ENCODE results near the gene SPO11.

SPO11 gene

DNA sequence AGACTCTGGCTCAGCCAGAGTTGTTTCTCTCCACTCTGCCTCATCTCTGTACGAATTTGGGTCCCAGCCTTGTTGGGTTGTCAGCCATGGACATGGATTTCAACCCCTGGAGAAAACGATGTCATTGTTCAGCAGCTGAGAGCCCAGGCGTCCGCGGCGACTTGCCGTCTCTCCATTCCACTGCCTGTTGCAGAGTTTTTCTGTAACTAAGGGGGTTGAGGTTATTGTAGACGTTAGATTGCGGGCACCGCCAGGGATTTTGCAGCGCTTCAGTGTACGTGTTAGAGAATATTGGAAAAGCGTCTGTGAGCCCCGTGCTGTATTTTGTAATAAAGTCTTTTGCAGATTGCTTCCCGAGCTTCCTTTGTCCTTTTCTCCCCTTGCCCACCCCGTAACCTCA is 48.5 kb downstream of the SPO11 start:
- peaks cover 3% of the 10 kb centered on the region; the same call in 1 of the 2 replicates for H4K20me1 ChIP-seq (ENCODE audit: control insufficient read depth, insufficient read depth, low read depth, low read length)
- peaks cover 14% of the 10 kb centered on the region for H3K4me1 ChIP-seq (ENCODE audit: control insufficient read depth, low read length)
- no peak overlapping the region for H3K27ac ChIP-seq (ENCODE audit: low read depth, low read length)
- no peaks in the 10 kb centered on the region; the same call in 1 of the 2 replicates for H3K79me2 ChIP-seq (ENCODE audit: control insufficient read depth, low read length)
- TF ChIP-seq, protein P1, sequence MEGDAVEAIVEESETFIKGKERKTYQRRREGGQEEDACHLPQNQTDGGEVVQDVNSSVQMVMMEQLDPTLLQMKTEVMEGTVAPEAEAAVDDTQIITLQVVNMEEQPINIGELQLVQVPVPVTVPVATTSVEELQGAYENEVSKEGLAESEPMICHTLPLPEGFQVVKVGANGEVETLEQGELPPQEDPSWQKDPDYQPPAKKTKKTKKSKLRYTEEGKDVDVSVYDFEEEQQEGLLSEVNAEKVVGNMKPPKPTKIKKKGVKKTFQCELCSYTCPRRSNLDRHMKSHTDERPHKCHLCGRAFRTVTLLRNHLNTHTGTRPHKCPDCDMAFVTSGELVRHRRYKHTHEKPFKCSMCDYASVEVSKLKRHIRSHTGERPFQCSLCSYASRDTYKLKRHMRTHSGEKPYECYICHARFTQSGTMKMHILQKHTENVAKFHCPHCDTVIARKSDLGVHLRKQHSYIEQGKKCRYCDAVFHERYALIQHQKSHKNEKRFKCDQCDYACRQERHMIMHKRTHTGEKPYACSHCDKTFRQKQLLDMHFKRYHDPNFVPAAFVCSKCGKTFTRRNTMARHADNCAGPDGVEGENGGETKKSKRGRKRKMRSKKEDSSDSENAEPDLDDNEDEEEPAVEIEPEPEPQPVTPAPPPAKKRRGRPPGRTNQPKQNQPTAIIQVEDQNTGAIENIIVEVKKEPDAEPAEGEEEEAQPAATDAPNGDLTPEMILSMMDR (IDR thresholded peaks at IDR 0.05; ENCODE audit: low read depth, low read length, poor library complexity, severe bottlenecking), result no peak
- no peak for TF ChIP-seq EZH2phosphoT487 (IDR thresholded peaks at IDR 0.05; ENCODE audit: borderline replicate concordance, low read length)
- no peaks in the 10 kb centered on the region for H3K9me3 ChIP-seq (ENCODE audit: control insufficient read depth, insufficient read depth, low read length)
- peaks cover 7% of the 10 kb centered on the region; the same call in 1 of the 2 replicates for H3F3A ChIP-seq (ENCODE audit: control insufficient read depth, insufficient read depth)
- H3K4me3 ChIP-seq (ENCODE audit: low read length), result no peak overlapping the region
- no peaks in the 10 kb centered on the region for H3K27me3 ChIP-seq (ENCODE audit: control insufficient read depth, low read length)
- no peaks in the 10 kb centered on the region for H3K9me2 ChIP-seq (replicated peaks; ENCODE audit: control insufficient read depth, low read length)
- no peak overlapping the region for H3K4me2 ChIP-seq (ENCODE audit: low read length)
- peaks cover 74% of the 10 kb centered on the region for H3K36me3 ChIP-seq (ENCODE audit: control insufficient read depth, low read length)

DNA sequence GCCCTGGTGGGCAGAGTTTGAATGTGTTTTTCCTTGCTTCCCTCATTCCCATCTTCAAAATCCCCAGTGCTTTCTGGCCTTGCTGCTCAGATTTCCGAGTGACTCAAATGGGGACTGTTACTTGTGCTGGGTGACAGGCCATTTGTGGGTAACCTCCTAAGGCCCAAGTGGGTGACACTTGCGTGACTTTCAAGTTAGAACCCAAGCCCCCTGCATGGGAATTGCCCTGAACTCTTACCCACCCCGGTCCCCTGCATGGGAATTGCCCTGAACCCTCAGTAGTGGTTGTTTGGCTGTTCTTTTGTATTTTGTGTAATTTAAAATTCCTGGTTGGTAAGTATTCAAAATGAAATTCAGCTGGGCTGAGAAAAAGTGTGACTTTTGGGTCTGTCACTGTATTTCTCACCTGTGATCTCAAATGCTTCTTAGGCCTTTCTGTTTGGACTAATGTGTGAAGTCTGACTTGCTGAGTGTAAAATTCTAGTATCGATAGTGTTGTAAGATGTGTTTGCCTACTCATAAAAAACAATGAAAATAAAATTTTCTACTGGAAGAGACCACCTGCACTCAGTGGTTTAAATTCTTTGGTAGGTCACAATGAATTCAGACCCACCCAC is 49.2 kb downstream of the SPO11 start:
- TF ChIP-seq EZH2phosphoT487 (IDR thresholded peaks at IDR 0.05; ENCODE audit: borderline replicate concordance, low read length), result no peak
- TF ChIP-seq, protein P1 (IDR thresholded peaks at IDR 0.05; ENCODE audit: low read depth, low read length, poor library complexity, severe bottlenecking), result no peak
- Histone ChIP-seq H3F3A (ENCODE audit: control insufficient read depth, insufficient read depth) (peaks cover 9% of the 10 kb centered on the region; the same call in 1 of the 2 replicates), H3K4me3 (ENCODE audit: low read length) (no peak overlapping the region), H3K27ac (ENCODE audit: low read depth, low read length) (no peak overlapping the region), H3K79me2 (ENCODE audit: control insufficient read depth, low read length) (no peaks in the 10 kb centered on the region; the same call in 1 of the 2 replicates), H3K36me3 (ENCODE audit: control insufficient read depth, low read length) (peaks cover 68% of the 10 kb centered on the region), H4K20me1 (ENCODE audit: control insufficient read depth, insufficient read depth, low read depth, low read length) (peaks cover 3% of the 10 kb centered on the region; the same call in 1 of the 2 replicates), H3K27me3 (ENCODE audit: control insufficient read depth, low read length) (no peaks in the 10 kb centered on the region), H3K4me1 (ENCODE audit: control insufficient read depth, low read length) (peaks cover 14% of the 10 kb centered on the region), H3K4me2 (ENCODE audit: low read length) (no peak overlapping the region), H3K9me3 (ENCODE audit: control insufficient read depth, insufficient read depth, low read length) (no peaks in the 10 kb centered on the region), H3K9me2 (replicated peaks; ENCODE audit: control insufficient read depth, low read length) (no peaks in the 10 kb centered on the region)

- TF ChIP-seq, protein P1 (IDR thresholded peaks at IDR 0.05; ENCODE audit: low read depth, low read length, poor library complexity, severe bottlenecking), result no peak
- no peak for TF ChIP-seq EZH2phosphoT487 (IDR thresholded peaks at IDR 0.05; ENCODE audit: borderline replicate concordance, low read length)
- H3K9me2 ChIP-seq (replicated peaks; ENCODE audit: control insufficient read depth, low read length), result no peaks in the 10 kb centered on the region
- H3K4me3 ChIP-seq (ENCODE audit: low read length), result no peak overlapping the region
- peaks cover 9% of the 10 kb centered on the region; the same call in 1 of the 2 replicates for H3F3A ChIP-seq (ENCODE audit: control insufficient read depth, insufficient read depth)
- peaks cover 3% of the 10 kb centered on the region; the same call in 1 of the 2 replicates for H4K20me1 ChIP-seq (ENCODE audit: control insufficient read depth, insufficient read depth, low read depth, low read length)
- H3K79me2 ChIP-seq (ENCODE audit: control insufficient read depth, low read length), result no peaks in the 10 kb centered on the region; the same call in 1 of the 2 replicates
- no peaks in the 10 kb centered on the region for H3K9me3 ChIP-seq (ENCODE audit: control insufficient read depth, insufficient read depth, low read length)
- H3K4me1 ChIP-seq (ENCODE audit: control insufficient read depth, low read length), result peaks cover 14% of the 10 kb centered on the region
- no peak overlapping the region for H3K27ac ChIP-seq (ENCODE audit: low read depth, low read length)
- H3K36me3 ChIP-seq (ENCODE audit: control insufficient read depth, low read length), result peaks cover 64% of the 10 kb centered on the region
- H3K27me3 ChIP-seq (ENCODE audit: control insufficient read depth, low read length), result no peaks in the 10 kb centered on the region
- H3K4me2 ChIP-seq (ENCODE audit: low read length), result no peak overlapping the region
Measured at GRCh38 chr20:57379263-57379647, 49.7 kb downstream of the SPO11 start.
